HEK293 (cell line): ENCODE results near the gene PRSS12.

Experiments used
- CTCF ChIA-PET: fragments of 350-600 bp; formaldehyde crosslinking; extraction: SDS; loops from one replicate; lab custom pipeline; 2021; ENCODE audit warnings: antibody characterized with exemption; lab: Yijun Ruan, JAX
- POLR2A ChIA-PET: fragments of 300-600 bp; formaldehyde crosslinking; extraction: SDS; loops from one replicate; lab custom pipeline; 2020; ENCODE audit warnings: antibody characterized with exemption, inconsistent platforms; lab: Yijun Ruan, JAX
- H3K27ac ChIP-seq: fragments of 200-500 bp; sonication (Bioruptor generic); 2 replicates; pipeline ENCODE4 v1.5.1; 2014; ENCODE audit warnings: low read depth, low read length, control low read depth, inconsistent platforms; ENCODE audit errors: extremely low read depth
- H3K36me3 ChIP-seq, 2 experiments: fragments of 200-500 bp in 1 of 2; sonication (Bioruptor generic) in 1 of 2; 1 replicate in 1 of 2; 2 replicates in 1 of 2; pipeline ENCODE4 v1.5.1; 2014 to 2017; ENCODE audit warnings: inconsistent platforms in 2 of 2, low read length in 2 of 2; ENCODE audit not compliant: control insufficient read depth in 2 of 2, insufficient read depth in 1 of 2
- H3K4me1 ChIP-seq: fragments of 200-500 bp; sonication (Bioruptor generic); 2 replicates; pipeline ENCODE4 v1.5.1; 2014; ENCODE audit warnings: mild to moderate bottlenecking, low read length, inconsistent platforms; ENCODE audit not compliant: control insufficient read depth, insufficient read depth
- H3K4me3 ChIP-seq: 2 replicates; pipeline ENCODE4 v1.5.1; 2011; ENCODE audit warnings: low read depth, mild to moderate bottlenecking, control low read depth, low read length, moderate library complexity
- H3K9me3 ChIP-seq: fragments of 200-500 bp; sonication (Bioruptor generic); 2 replicates; pipeline ENCODE4 v1.5.1; 2014; ENCODE audit warnings: low read depth, low read length, inconsistent platforms; ENCODE audit not compliant: control insufficient read depth, insufficient read depth
- BCL11A ChIP-seq: fragments of 450-650 bp; formaldehyde crosslinking; IDR thresholded peaks from 2 replicates; pipeline ENCODE4 v1.5.1; 2016; ENCODE audit warnings: low read depth, missing biosample characterization, missing genetic modification characterization
- BCL11B ChIP-seq: fragments of 450-650 bp; formaldehyde crosslinking; IDR thresholded peaks from 2 replicates; pipeline ENCODE4 v1.5.1; 2016; ENCODE audit warnings: low read depth, missing biosample characterization, missing genetic modification characterization
- MYNN ChIP-seq: fragments of 450-650 bp; formaldehyde crosslinking; IDR thresholded peaks from 2 replicates; pipeline ENCODE4 v1.5.1; 2016; ENCODE audit warnings: missing biosample characterization, missing genetic modification characterization, borderline replicate concordance
- ZBTB8A ChIP-seq: fragments of 450-650 bp; formaldehyde crosslinking; IDR thresholded peaks from 2 replicates; pipeline ENCODE4 v1.5.1; 2016; ENCODE audit warnings: missing biosample characterization, missing genetic modification characterization
- ZNF138 ChIP-seq: fragments of 450-650 bp; formaldehyde crosslinking; IDR thresholded peaks from 2 replicates; pipeline ENCODE4 v1.5.1; 2016; ENCODE audit warnings: missing biosample characterization, missing genetic modification characterization, borderline replicate concordance
- ZNF169 ChIP-seq: fragments of 450-650 bp; formaldehyde crosslinking; IDR thresholded peaks from 2 replicates; pipeline ENCODE4 v1.5.1; 2016; ENCODE audit warnings: missing biosample characterization, missing genetic modification characterization
- ZNF214 ChIP-seq: fragments of 450-650 bp; formaldehyde crosslinking; IDR thresholded peaks from 2 replicates; pipeline ENCODE4 v1.5.1; 2017; ENCODE audit warnings: missing biosample characterization, mild to moderate bottlenecking, missing genetic modification characterization, borderline replicate concordance
- ZNF239 ChIP-seq: fragments of 450-650 bp; formaldehyde crosslinking; IDR thresholded peaks from 2 replicates; pipeline ENCODE4 v1.5.1; 2016; ENCODE audit warnings: missing biosample characterization, missing genetic modification characterization
- ZNF747 ChIP-seq: fragments of 450-650 bp; formaldehyde crosslinking; IDR thresholded peaks from 2 replicates; pipeline ENCODE4 v1.5.1; 2016; ENCODE audit warnings: missing biosample characterization, missing genetic modification characterization
- ZSCAN16 ChIP-seq: fragments of 450-650 bp; formaldehyde crosslinking; IDR thresholded peaks from 2 replicates; pipeline ENCODE4 v1.5.1; 2016; ENCODE audit warnings: missing biosample characterization, missing genetic modification characterization
- TF ChIP-seq, protein P1 (sequence below): fragments of 450-650 bp; formaldehyde crosslinking; IDR thresholded peaks from 2 replicates; pipeline ENCODE4 v1.5.1; 2016; ENCODE audit warnings: missing biosample characterization, missing genetic modification characterization
- TF ChIP-seq, protein P2 (sequence below): fragments of 450-650 bp; formaldehyde crosslinking; IDR thresholded peaks from 2 replicates; pipeline ENCODE4 v1.5.1; 2016; ENCODE audit warnings: missing biosample characterization, missing genetic modification characterization
- TF ChIP-seq, protein P3 (sequence below): fragments of 450-650 bp; formaldehyde crosslinking; IDR thresholded peaks from 2 replicates; pipeline ENCODE4 v1.5.1; 2016; ENCODE audit warnings: missing biosample characterization, missing genetic modification characterization

PRSS12 gene

DNA sequence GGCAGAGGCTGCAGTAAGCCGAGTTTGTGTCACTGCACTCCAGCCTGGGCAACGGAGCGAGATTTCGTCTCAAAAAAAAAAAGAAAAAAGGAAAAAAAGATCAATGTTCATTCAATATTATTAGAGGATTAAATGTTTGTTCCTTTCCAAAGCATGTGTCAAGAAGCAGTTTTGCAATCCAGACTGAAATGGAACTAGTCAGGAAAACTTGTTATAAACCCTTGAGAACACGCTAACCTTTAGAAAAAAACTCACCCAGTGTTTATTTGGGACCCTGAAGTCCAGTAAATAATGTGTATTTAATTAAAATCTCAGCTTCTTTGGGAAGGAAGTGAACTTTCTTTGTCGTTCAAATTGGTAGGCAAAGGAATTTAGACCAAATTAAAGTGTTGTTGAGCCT is 16.4 kb upstream of the PRSS12 start:
- no peaks in the 10 kb centered on the region for H3K9me3 ChIP-seq
- TF ChIP-seq ZNF169 (tag by site-specific recombination) (no peak), MYNN (tag by site-specific recombination) (no peak), BCL11A (tag by site-specific recombination) (no peak), ZBTB8A (no peak), ZNF747 (tag by site-specific recombination) (no peak), BCL11B (tag by site-specific recombination) (no peak), ZNF138 (tag by site-specific recombination) (no peak)
- TF ChIP-seq, protein P1, sequence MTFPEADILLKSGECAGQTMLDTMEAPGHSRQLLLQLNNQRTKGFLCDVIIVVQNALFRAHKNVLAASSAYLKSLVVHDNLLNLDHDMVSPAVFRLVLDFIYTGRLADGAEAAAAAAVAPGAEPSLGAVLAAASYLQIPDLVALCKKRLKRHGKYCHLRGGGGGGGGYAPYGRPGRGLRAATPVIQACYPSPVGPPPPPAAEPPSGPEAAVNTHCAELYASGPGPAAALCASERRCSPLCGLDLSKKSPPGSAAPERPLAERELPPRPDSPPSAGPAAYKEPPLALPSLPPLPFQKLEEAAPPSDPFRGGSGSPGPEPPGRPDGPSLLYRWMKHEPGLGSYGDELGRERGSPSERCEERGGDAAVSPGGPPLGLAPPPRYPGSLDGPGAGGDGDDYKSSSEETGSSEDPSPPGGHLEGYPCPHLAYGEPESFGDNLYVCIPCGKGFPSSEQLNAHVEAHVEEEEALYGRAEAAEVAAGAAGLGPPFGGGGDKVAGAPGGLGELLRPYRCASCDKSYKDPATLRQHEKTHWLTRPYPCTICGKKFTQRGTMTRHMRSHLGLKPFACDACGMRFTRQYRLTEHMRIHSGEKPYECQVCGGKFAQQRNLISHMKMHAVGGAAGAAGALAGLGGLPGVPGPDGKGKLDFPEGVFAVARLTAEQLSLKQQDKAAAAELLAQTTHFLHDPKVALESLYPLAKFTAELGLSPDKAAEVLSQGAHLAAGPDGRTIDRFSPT, result no peak
- TF ChIP-seq, protein P2, sequence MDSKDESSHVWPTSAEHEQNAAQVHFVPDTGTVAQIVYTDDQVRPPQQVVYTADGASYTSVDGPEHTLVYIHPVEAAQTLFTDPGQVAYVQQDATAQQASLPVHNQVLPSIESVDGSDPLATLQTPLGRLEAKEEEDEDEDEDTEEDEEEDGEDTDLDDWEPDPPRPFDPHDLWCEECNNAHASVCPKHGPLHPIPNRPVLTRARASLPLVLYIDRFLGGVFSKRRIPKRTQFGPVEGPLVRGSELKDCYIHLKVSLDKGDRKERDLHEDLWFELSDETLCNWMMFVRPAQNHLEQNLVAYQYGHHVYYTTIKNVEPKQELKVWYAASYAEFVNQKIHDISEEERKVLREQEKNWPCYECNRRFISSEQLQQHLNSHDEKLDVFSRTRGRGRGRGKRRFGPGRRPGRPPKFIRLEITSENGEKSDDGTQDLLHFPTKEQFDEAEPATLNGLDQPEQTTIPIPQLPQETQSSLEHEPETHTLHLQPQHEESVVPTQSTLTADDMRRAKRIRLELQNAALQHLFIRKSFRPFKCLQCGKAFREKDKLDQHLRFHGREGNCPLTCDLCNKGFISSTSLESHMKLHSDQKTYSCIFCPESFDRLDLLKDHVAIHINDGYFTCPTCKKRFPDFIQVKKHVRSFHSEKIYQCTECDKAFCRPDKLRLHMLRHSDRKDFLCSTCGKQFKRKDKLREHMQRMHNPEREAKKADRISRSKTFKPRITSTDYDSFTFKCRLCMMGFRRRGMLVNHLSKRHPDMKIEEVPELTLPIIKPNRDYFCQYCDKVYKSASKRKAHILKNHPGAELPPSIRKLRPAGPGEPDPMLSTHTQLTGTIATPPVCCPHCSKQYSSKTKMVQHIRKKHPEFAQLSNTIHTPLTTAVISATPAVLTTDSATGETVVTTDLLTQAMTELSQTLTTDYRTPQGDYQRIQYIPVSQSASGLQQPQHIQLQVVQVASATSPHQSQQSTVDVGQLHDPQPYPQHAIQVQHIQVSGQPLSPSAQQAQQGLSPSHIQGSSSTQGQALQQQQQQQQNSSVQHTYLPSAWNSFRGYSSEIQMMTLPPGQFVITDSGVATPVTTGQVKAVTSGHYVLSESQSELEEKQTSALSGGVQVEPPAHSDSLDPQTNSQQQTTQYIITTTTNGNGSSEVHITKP (tag by site-specific recombination), result no peak
- POLR2A ChIA-PET, result no interaction called here
- no peak overlapping the region for H3K27ac ChIP-seq
- no peaks in the 10 kb centered on the region for H3K36me3 ChIP-seq
- no peak overlapping the region for H3K4me3 ChIP-seq
- no peaks in the 10 kb centered on the region for H3K4me1 ChIP-seq
- CTCF ChIA-PET, result interaction anchor here (1.0 kb wide), 1 partner anchor 16 kb away, joined by 3 read pairs; no protein-coding TSS in a partner anchor

DNA sequence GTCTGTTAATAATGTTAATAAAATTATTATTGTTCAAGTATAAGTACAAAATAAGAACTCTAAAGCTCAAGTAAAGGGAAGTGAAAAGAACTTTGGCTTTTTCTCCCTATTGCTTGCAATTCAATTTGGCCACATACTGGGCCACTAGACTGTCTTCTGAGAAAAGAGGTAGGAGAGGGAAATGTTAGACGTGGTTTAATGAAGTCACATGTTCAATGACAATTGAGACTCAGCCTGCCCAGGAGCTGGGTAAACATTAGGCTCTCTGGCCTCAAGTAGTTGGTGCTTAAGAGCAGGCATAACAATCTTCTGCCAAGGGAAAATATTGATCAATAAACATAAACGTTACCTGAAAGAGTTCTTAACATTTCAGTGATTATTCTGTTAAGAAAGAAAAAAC is 15.1 kb upstream of the PRSS12 start:
- ChIA-PET POLR2A (no interaction called here), CTCF (interaction anchor here (0.6 to 1.4 kb wide), 2 partner anchors 12 to 15 kb away, joined by 3 to 8 read pairs; partner anchors contain the start of gene PRSS12)
- Histone ChIP-seq H3K27ac (no peak overlapping the region), H3K36me3 (no peaks in the 10 kb centered on the region), H3K9me3 (no peaks in the 10 kb centered on the region), H3K4me1 (no peaks in the 10 kb centered on the region), H3K4me3 (no peak overlapping the region)
- no peak for TF ChIP-seq ZSCAN16
- TF ChIP-seq, protein P3, sequence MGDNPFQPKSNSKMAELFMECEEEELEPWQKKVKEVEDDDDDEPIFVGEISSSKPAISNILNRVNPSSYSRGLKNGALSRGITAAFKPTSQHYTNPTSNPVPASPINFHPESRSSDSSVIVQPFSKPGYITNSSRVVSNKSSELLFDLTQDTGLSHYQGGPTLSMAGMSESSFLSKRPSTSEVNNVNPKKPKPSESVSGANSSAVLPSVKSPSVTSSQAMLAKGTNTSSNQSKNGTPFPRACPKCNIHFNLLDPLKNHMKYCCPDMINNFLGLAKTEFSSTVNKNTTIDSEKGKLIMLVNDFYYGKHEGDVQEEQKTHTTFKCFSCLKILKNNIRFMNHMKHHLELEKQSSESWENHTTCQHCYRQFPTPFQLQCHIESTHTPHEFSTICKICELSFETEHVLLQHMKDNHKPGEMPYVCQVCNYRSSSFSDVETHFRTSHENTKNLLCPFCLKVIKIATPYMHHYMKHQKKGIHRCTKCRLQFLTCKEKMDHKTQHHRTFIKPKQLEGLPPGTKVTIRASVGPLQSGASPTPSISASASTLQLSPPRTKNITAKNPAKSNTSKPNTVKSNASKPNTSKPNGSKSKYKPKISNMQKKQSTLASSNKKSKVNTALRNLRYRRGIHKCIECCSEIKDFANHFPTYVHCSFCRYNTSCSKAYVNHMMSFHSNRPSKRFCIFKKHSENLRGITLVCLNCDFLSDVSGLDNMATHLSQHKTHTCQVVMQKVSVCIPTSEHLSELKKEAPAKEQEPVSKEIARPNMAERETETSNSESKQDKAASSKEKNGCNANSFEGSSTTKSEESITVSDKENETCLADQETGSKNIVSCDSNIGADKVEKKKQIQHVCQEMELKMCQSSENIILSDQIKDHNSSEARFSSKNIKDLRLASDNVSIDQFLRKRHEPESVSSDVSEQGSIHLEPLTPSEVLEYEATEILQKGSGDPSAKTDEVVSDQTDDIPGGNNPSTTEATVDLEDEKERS (tag by site-specific recombination), result no peak
- no peak for TF ChIP-seq ZNF214 (tag by site-specific recombination)
- no peak for TF ChIP-seq ZNF239 (tag by site-specific recombination)
